HG03575 (cell line): ENCODE data around the gene DBNDD2.

Experiments
- ATAC-seq: cut with Tn5 transposase; IDR thresholded peaks from one replicate; pipeline ENCODE4 v1.9.1; 2021; ENCODE audit not compliant: unreplicated experiment, insufficient number of reproducible peaks, low FRiP score; ENCODE audit errors: extremely low read depth

The DBNDD2 gene

DNA sequence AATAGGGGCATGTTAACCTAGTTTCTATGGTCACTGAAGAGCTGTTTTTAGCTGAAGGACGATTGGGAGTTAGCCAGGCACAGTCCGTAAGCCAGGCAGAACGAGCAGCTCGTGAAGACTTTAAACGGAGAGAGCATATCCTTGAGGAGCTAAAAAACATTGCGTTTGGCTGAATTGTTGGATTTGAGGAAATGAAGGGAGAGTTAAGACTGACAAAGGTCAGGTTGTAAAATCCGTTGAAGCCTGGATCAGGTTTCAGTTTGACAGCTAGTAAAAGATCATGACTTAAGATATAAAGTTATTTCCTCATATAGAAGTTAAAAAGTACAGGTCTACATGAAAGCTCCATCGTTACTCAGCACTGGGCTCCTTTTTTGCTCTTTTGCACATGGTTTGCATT, 2.8 kb downstream of the DBNDD2 start:
- no peak for ATAC-seq

DNA sequence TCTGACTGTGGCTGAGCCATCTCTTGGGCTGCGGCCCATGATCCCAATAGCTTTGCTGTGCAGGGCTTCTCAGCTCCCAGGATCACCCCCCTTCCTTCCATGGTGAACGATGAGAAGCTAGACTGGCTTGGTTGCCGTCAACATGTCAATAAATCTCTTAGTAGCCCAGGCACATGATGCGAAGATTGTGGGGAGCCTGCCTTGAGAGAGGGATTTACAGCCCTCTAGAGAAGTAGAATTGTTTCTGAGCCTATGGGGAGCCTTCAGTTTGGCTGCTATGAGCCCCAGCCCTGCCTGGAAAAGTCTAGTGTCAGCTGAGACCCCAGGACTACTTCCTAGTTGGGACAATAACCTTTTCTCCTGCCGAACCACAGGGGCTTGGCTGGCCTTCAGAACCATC, 4.6 kb downstream of the DBNDD2 start:
- ATAC-seq, result no peak

DNA sequence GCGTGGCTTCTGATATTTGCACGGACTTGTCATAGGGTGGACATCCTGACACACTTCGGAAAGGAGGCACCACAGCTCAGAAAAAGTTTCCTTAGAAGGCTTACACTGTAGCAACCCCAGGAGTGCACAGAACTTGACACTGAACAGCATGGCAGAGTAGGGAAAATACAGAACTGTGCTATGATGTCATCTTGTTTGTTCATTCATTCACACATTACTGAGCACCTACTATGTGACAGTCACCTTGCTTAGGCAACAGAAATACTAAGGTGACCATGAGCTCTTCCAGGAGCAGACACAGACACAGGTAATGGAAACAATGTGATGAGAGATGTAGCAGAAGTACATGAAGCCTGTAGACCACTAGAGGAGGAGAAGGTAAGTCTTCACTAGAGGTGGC, 5.4 kb downstream of the DBNDD2 start:
- no peak for ATAC-seq

DNA sequence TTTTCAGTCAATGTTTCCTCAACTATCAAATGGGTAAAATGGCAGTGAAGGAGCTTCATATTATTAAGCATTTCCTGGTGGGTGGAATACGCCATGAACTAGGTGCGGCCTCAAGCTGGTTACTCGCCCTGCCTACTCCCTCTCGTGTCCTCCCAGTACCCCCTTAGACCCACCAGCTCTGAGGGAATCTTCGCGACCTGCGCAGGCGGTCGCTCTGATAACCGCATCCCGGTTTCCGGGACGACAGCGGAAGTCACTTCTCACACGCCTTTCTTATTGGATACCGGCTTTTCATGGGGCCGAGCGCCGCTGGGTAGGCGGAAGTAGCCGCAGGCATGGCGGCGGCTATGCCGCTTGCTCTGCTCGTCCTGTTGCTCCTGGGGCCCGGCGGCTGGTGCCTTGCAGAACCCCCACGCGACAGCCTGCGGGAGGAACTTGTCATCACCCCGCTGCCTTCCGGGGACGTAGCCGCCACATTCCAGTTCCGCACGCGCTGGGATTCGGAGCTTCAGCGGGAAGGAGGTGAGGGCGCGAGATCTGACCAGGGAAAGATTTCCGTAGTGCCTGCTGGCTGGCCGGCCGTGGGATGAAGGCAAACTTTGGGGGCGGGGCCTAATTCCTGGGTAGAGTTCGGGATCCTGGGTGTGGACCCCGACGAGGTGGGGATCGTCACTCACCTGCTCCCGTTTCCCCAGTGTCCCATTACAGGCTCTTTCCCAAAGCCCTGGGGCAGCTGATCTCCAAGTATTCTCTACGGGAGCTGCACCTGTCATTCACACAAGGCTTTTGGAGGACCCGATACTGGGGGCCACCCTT, 7.9 kb downstream of the DBNDD2 start, which contains the start of gene PIGT:
Gene PIGT (plus strand): TSS at position 320 of the 816 bp plus-strand sequence. CDS start 16 bp downstream, at position 336.
- no peak for ATAC-seq

DNA sequence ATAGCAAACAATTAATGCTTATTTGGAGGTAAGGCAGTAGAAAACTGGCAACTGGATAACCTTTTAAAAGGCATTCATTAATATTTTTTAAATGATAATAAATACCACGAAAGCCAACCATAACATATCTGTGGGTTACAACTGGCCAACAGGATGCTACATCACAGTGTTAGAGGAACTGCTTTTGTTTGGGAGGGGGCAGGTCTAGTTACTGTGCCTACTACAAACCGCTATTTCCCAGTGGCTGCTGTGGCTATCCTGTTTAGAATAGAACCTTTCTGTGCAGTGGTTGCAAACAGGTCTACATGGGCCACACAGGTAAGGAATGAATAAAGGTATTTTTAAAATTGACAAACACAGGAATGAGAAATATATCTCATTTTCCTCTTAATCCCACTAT, 8.8 kb downstream of the DBNDD2 start:
- no peak for ATAC-seq

DNA sequence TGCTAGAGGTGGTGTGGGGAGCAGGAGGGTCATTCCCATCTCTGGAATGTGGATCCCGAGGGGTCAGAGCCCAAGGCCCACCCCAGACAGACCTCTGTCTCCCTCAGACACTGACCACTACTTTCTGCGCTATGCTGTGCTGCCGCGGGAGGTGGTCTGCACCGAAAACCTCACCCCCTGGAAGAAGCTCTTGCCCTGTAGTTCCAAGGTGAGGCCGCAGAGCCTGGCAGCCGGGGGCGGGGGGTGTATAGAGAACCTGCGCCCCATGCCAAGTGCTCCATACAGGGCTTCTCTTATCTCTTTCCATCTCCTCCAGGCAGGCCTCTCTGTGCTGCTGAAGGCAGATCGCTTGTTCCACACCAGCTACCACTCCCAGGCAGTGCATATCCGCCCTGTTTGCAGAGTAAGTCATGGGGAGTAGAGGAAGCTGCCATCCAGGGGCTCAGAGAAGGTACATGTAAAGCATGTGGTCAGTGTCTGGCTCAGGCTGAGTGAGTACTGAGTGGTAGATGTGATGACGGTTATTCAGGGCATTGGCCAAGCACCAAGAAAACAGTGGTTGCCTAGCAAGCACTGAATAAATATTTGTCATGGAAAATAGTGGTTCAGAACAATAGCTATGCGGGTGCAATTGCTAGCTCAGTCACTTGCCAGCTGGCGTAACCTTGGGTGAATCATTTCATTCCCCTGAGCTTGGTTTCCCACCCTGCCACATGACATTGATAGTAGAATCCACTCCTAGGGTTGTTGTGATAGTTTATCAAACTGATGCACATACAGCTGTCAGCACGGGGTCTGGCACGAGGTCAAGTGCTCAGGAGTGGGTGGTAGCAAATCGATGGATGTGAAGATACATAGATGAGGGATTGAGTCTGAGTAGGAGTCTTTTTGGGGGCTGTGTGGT, 11.4 kb downstream of the DBNDD2 start:
- ATAC-seq, result peak; percentile 54

DNA sequence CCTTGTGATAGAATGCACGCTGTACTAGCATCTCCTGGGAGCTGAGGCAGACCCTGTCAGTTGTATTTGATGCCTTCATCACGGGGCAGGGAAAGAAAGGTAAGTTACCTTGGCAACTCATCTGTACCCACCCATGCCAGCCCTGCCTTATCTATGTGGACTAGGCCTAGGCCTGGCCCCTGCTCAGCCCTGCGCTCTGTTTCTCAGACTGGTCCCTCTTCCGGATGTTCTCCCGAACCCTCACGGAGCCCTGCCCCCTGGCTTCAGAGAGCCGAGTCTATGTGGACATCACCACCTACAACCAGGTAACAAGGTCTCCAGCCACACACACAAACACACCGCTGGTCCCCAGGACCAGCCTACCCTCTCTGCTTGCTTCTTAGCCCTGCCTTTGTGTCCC, 12.0 kb downstream of the DBNDD2 start:
- ATAC-seq, result no peak

DNA sequence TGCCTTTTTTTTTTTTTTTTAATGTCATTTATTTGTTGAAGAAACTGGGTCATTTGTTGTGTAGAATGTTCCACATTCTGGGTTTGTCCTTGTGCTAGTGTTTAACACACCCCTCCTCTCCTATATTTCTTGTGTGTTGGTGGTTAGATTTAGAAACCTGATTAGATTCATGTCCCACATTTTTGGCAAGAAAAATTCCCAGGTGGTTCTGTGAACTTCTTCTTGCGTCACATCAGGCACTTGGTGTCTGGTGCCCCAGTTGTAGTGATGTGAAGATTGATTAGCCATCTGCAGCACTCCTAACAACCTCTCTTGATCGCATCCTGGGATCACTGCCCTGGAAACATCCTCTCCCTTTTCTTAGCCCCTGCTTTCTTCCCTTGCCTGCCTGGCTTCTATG, 15.6 kb downstream of the DBNDD2 start:
- ATAC-seq, result no peak

DNA sequence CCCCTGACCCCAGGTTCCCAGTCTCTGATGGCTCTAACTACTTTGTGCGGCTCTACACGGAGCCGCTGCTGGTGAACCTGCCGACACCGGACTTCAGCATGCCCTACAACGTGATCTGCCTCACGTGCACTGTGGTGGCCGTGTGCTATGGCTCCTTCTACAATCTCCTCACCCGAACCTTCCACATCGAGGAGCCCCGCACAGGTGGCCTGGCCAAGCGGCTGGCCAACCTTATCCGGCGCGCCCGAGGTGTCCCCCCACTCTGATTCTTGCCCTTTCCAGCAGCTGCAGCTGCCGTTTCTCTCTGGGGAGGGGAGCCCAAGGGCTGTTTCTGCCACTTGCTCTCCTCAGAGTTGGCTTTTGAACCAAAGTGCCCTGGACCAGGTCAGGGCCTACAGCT, 17.5 kb downstream of the DBNDD2 start:
- no peak for ATAC-seq

DNA sequence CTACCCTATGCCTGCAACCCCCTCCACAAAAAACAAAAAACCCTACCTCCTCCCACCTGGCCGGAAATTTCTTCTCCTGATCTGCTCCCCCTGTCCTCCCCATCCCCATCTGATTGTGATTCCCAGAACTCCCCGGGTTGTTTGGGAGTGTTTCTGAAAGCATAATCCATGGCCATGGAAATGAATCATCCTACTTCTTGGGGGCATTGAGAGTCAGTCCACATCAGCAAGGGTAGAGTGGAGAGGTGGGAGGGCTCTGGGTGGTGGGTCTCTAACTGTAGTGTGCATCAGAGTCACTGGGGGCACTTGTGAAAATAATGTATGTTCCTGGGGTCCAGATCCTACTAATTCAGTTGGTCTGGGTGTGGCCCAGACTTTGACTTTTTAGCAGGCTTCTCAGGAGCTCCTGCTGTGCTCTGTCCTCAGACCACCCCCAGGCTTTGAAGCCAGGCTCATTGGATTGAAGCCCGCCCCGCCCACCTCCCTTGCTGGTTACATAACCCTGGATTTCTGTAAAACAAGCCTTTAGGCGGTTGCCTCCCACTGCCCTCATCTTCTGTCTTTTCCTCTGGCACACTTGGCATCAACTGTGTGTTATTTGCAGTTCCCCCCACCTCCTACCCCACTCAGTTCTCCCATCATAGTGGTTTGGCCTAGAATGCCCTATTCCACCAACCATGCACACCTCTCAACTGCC, 18.4 kb downstream of the DBNDD2 start:
- ATAC-seq, result no peak

DNA sequence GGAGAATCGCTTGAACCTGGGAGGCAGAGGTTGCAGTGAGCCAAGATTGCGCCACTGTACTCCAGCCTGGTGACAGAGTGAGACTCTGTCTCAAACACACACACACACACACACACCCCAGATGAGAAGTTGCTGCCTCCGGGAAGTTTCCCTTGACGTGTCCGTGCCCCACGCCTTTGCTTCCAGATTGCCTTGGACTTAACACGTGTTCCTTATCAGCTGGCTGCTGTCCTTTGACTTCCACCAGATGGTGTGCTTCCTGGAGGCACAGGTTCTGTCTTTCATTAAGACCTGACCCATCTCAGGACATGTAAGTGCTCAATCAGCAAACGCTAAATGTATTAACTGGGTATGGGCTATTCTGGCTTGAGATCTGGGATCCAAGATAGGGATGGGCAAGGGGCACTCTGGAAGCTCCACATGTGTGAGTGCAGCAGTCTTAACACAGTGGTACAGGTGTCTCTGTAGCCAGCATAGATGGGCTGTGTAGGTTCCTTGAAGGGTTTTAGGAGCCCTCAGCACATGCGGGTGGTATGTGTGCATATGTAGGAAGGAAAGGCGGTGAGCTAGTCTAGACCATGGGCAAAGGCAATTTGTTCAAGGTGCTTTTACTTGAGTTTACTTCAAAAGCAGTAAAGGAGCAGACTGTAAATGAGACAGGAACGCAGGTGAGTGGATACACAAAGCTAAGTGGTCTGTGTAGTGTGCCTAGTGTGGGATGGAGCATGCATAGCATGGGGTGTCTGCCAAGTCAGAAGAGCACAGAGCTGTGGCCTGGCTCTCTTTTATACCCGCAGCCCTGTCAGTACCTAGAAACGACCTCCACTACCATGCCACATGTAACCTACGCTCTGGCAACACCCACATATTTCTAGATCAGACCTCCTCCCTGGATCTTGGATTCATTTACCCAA, 19.4 kb downstream of the DBNDD2 start:
- no peak for ATAC-seq

DNA sequence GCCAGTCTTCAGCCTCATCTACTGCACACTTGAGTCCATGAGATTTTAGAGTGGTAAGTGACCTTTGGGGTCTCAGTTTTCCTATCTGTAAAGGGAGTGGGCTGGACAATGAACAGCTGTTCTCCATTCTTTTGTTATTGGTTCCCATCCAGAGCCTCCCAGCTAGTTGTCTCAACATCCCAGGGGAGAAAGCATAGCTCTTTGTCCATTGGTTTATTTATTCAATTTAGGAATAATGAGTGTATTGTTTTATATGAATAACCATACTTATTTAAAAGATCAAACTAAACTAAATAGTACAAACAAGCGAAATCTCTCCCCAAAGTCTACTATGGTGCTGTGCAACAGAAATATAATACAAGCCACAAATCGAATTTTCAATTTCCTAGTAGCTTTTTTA, 21.5 kb downstream of the DBNDD2 start:
- ATAC-seq, result no peak

DNA sequence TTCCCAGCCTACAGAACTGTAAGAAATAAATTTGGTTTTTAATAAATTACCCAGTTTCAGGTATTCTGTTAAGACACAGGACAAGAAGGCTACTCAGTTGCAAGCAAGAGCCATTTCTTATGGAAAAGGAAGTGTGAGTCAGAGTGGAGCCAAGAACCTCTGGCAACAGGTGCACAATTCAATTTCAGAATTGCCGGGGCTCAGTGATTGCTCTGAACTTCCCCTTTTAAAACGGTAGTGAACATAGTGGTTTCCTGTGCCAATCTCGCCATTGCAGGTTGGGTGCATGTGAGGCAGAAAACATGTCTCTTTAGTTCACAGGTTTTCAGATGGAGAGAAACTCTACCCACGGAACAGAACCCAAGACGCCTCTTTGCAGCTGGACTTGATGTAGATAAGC, 24.2 kb downstream of the DBNDD2 start:
- no peak for ATAC-seq

DNA sequence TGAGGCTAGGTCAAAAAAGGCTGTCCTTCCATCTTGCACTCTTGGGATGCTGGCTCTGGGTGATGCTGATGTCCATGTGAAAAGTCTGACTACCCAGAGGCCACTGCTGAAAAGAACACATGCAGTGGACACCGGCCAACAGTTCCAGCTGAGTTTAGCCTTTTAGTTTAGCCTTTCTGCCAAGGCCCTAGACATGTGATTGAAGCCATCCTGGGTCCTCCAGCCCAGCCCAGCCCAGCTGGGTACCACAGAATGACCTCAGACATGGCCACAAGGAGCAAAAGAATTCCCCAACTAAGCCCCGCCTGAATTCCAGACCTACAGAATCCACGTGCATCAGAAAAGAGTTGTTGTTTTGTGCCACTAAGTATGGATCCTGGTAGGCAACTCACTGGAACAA, 25.2 kb downstream of the DBNDD2 start:
- ATAC-seq, result no peak

DNA sequence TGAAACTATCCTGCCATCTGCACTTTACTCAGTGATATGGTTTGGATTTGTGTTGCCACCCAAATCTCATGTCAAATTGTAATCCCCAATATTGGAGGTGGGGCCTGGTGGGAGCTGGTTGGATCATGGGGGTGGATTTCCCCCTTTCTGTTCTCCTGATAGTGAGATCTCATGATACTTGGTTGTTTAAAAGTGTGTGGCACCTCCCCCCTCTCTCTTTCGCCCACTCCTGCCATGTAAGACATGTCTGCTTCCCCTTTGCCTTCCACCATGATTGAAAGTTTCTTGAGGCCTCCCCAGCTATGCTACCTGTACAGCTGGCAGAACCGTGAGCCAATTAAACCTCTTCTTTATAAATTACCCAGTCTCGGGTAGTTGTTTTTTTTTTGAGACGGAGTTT, 25.9 kb downstream of the DBNDD2 start:
- ATAC-seq, result no peak

DNA sequence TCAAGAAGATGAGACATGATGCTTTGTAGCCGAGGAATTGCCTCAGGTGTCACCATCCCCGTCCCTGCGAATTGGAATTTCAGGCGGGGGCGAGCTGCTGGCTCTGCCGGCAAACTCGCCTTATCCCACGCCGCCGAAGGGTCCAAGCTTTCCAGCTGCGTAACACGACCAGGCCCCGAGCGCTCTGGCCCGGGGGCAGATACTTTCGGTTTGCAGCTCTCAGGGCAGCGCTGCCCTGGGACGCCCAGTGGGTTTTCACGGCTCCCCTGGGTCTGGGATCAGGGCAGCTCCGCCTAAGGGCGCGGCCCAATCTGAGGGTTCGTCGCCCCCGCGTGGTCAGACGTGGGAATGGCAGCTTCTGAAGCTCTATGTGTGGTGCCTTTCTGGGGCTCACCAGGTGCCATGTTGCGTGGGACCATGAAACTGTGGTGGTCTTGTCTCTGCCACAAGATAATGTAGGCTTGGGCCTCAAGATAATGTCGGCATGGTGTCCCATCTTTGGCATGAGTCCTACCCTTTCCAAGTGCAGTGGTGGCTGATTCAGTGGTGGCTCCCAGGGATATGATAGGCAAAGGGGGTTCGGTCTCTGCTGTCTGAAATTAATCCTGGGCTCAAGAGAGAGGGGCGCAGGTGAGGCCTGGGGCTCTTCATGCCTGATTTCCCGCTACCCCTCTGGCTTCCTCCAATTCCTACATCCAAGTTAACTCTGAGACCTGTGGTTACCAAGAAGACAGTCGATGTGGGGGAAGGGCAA, 28.8 kb downstream of the DBNDD2 start:
- ATAC-seq, result no peak

DNA sequence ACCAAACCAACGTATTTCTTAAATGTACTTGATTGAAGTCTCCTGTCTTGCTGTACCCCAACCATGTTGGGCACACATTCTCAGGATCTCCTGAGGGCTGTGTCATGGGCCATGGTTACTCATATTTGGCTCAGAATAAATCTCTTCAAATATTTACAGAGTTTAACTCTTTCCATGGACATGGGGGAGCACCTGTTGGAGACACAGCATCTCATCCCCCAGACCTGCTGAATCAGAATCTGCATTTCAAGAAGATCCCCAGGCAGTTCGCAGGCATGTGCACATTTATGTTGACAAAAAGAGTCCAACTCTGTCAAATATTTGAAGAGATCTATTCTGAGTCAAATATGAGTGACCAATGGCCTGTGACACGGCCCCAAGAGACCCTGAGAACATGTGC, 32.3 kb downstream of the DBNDD2 start:
- ATAC-seq, result no peak
